Breast epithelium (tissue), 4 donors: ENCODE data around the gene SAC3D1. TPM values are rescaled to one million over a fixed set of nuclear protein-coding genes. Genes with fewer than 3 reads are reported as not detected.
"Not testable (repeated sequence)": the region's sequence is repeated elsewhere in the genome, so short reads cannot be mapped to it uniquely, and the experiment has no call there.

Experiments
- DNase-seq, 2 donors: peaks; one replicate each; pipeline ENCODE4 v3.0.0-alpha.2; 2019; ENCODE audit warnings: low spot score in 2 of 2
- H3K27ac ChIP-seq, 2 donors: fragments of 200-600 bp; sonication (generic) in 1 of 2; one replicate each; pipeline ENCODE4 v1.5.1; 2016 to 2019; ENCODE audit warnings: mild to moderate bottlenecking in 1 of 2
- H3K27me3 ChIP-seq, 2 donors: fragments of 200-600 bp; sonication (generic) in 1 of 2; one replicate each; pipeline versions ENCODE4 v1.5.1 to v1.6.0; 2017 to 2019; ENCODE audit warnings: control low read depth in 1 of 2, mild to moderate bottlenecking in 1 of 2
- H3K36me3 ChIP-seq: fragments of 200-600 bp; one replicate; pipeline ENCODE4 v1.5.1; 2019
- H3K4me1 ChIP-seq, 2 donors: fragments of 200-600 bp; sonication (generic); one replicate each; pipeline ENCODE4 v1.5.1; 2016 to 2019; ENCODE audit warnings: control low read depth in 1 of 2
- H3K4me3 ChIP-seq, 3 donors: fragments of 200-600 bp; sonication (generic); 1 replicate in 2 of 3; 2 replicates in 1 of 3; pipeline ENCODE4 v1.5.1; 2016 to 2019; ENCODE audit warnings: mild to moderate bottlenecking in 3 of 3, moderate library complexity in 2 of 3
- H3K9me3 ChIP-seq, 2 donors: fragments of 200-600 bp; sonication (generic) in 1 of 2; one replicate each; pipeline ENCODE4 v1.5.1; 2016 to 2019; ENCODE audit warnings: control low read depth in 1 of 2
- CTCF ChIP-seq, 3 donors: fragments of 450-650 bp; IDR thresholded peaks; one replicate each; pipeline ENCODE4 v1.5.1; 2016 to 2017; ENCODE audit warnings: antibody characterized with exemption in 3 of 3, mild to moderate bottlenecking in 3 of 3, moderate library complexity in 3 of 3
- POLR2A ChIP-seq: fragments of 450-650 bp; IDR thresholded peaks from one replicate; pipeline ENCODE4 v1.6.1; 2016; ENCODE audit warnings: antibody characterized with exemption, mild to moderate bottlenecking, moderate library complexity
- POLR2AphosphoS5 ChIP-seq, 3 donors: sonication (generic); formaldehyde crosslinking; IDR thresholded peaks; one replicate each; pipeline ENCODE4 v1.6.1; 2017; ENCODE audit warnings: antibody characterized with exemption in 3 of 3
- intact Hi-C: fragments of 100-400 bp; cut with DNase I; formaldehyde crosslinking; loops from one replicate; pipeline ENCODE4 v1.15.1; 2023; ENCODE audit warnings: low total_unique reads
- total RNA-seq, 3 donors: library from RNA; depleted of rRNA; stranded (reverse); fragments of >200 nt; gene quantifications; one replicate each; pipeline ENCODE4 v1.1.0, GENCODE V29; 2016

Gene SAC3D1
- total RNA-seq, 3 donors from 2014 or later, result 7.5 to 9.2 (median 7.5) TPM

GRCh38 chr11:64998690-64999431 lies 42.1 kb upstream of the SAC3D1 start:
- no peaks in the 10 kb centered on the region for H3K4me1 ChIP-seq
- no peak overlapping the region for H3K4me3 ChIP-seq
- no peak overlapping the region for H3K27ac ChIP-seq
- intact Hi-C loops, result loop anchor here (10.0 kb wide), 1 partner anchor 54 kb away; no protein-coding TSS in a partner anchor
- DNase-seq, result no peak
- no peak for TF ChIP-seq POLR2A
- TF ChIP-seq POLR2AphosphoS5 (IDR thresholded peaks at IDR 0.05), result no peak
- no peak for TF ChIP-seq CTCF (IDR thresholded peaks at IDR 0.05)
- no peaks in the 10 kb centered on the region for H3K36me3 ChIP-seq
- H3K9me3 ChIP-seq, result no peaks in the 10 kb centered on the region
- H3K27me3 ChIP-seq, result no peaks in the 10 kb centered on the region

- Histone ChIP-seq H3K4me1 (no peaks in the 10 kb centered on the region), H3K4me3 (no peak overlapping the region), H3K36me3 (no peaks in the 10 kb centered on the region), H3K9me3 (no peaks in the 10 kb centered on the region), H3K27me3 (no peaks in the 10 kb centered on the region), H3K27ac (no peak overlapping the region)
- TF ChIP-seq CTCF (IDR thresholded peaks at IDR 0.05) (no peak), POLR2AphosphoS5 (IDR thresholded peaks at IDR 0.05) (no peak), POLR2A (no peak)
- DNase-seq, result no peak
- intact Hi-C loops, result loop anchor here (10.0 kb wide), 1 partner anchor 55 kb away; no protein-coding TSS in a partner anchor
These were observed 41.5 kb upstream of the SAC3D1 start for GRCh38 chr11:64999478-64999877.

- intact Hi-C loops, result no loop called here
- no peak overlapping the region for H3K4me3 ChIP-seq
- no peak for DNase-seq
- H3K27me3 ChIP-seq, result no peaks in the 10 kb centered on the region
- no peak overlapping the region for H3K27ac ChIP-seq
- H3K9me3 ChIP-seq, result no peaks in the 10 kb centered on the region
- no peaks in the 10 kb centered on the region for H3K36me3 ChIP-seq
- TF ChIP-seq POLR2A (no peak), POLR2AphosphoS5 (IDR thresholded peaks at IDR 0.05) (no peak), CTCF (IDR thresholded peaks at IDR 0.05) (no peak)
- H3K4me1 ChIP-seq, result no peaks in the 10 kb centered on the region
These were observed 38.3 kb upstream of the SAC3D1 start for GRCh38 chr11:65002706-65003105.

- Histone ChIP-seq H3K4me3 (no peak overlapping the region), H3K27me3 (no peaks in the 10 kb centered on the region), H3K36me3 (no peaks in the 10 kb centered on the region), H3K4me1 (no peaks in the 10 kb centered on the region), H3K9me3 (no peaks in the 10 kb centered on the region), H3K27ac (no peak overlapping the region)
- intact Hi-C loops, result no loop called here
- no peak for TF ChIP-seq POLR2A
- TF ChIP-seq POLR2AphosphoS5 (IDR thresholded peaks at IDR 0.05), result no peak
- TF ChIP-seq CTCF (IDR thresholded peaks at IDR 0.05), result no peak
- DNase-seq, result no peak
These were observed 37.7 kb upstream of the SAC3D1 start for GRCh38 chr11:65003282-65003681.

GRCh38 chr11:65003968-65004367 lies 37.0 kb upstream of the SAC3D1 start:
- intact Hi-C loops, H3K9me3 ChIP-seq, H3K27me3 ChIP-seq, H3K4me1 ChIP-seq, H3K36me3 ChIP-seq, H3K27ac ChIP-seq, DNase-seq, H3K4me3 ChIP-seq: not testable (repeated sequence)
